ENCODE measurements around the gene HBP1.

DNA sequence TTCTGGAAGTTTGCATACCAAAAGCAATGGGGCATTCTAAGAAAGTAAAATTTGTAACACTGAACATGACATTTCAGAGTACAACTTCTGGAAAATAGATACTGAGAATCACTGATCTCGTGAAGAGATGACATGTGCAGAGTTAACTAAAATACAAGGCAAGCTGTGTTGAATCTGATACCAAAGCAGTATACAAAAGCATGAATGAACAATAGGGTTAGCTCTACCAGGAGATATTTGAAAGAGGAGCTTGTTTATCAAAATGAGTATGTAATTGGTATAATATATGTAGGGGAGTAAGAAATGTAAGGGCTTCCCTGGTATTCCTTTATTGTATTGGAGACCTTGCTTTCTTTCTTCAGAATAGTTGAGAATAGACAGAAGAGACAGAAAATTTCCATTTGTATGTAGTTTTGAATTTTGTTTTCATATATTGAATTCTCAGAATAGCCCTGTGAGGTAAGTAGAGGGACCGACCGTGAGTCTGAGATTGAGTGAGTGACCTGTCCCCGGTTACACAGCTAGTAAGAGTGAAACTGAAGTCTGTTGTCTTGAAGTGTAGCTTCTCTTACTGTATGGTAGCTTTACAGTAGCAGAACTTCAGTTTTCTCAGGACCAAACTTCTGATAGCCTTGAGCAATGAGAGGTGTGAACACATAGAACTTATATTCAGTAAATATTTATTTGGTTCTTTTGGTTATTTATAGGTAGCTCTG lies 5.0 kb downstream of the HBP1 start:
- TF ChIP-seq POLR2A (IDR thresholded peaks at IDR 0.05; ENCODE audit: low read depth, low read length) = no peak
- TF ChIP-seq POLR2AphosphoS5 (IDR thresholded peaks at IDR 0.05; ENCODE audit: low read depth, low read length) = no peak

Measured in GM12892 (cell line).